ENCODE results near the gene SP140.

DNA sequence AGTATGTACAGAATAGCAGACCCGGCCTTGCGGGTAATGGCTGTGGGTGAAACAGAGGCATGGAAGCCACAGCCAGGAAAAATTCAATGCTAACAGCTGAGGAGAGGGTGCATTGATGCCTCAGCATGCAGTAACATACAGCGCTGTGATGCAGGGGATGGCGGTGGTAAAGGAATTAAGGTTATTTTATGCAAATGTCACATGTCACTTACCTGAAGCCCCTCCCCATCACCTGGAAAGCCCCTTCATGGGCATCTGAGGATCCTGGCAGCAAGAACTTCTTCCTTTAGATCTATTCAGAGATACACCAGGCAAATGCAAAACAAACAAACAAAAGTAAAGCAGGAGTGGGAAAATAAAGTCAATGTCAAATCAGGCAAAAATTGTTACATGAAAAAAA, 4.0 kb upstream of the SP140 start:
- TF ChIP-seq POLR2A (IDR thresholded peaks at IDR 0.05; ENCODE audit: low read depth, low read length) (no peak), POLR2AphosphoS5 (IDR thresholded peaks at IDR 0.05; ENCODE audit: low read depth, low read length) (no peak), TAF1 (IDR thresholded peaks at IDR 0.05; ENCODE audit: borderline replicate concordance, low read depth, low read length) (no peak)
